Measurements from ENCODE around the gene RNF141. TPM values are rescaled to one million over a fixed set of nuclear protein-coding genes. Genes with fewer than 3 reads are reported as not detected.

The RNF141 gene
- total RNA-seq, 1 donor from 2014 or later: 30.0 TPM

GRCh38 chr11:10541561-10541930 is 559 bp upstream of the RNF141 start:
- TF ChIP-seq CTCF (IDR thresholded peaks at IDR 0.05): no peak
- Mint-ChIP-seq H3K27ac (ENCODE audit: unreplicated experiment) (peak overlapping the region; percentile 88), H3K9me3 (ENCODE audit: unreplicated experiment) (no peaks in the 10 kb centered on the region), H3K4me1 (ENCODE audit: unreplicated experiment) (peaks cover 36% of the 10 kb centered on the region), H3K4me3 (ENCODE audit: unreplicated experiment) (peak overlapping the region; percentile 92), H3K36me3 (ENCODE audit: unreplicated experiment) (no peaks in the 10 kb centered on the region), H3K27me3 (ENCODE audit: unreplicated experiment) (no peaks in the 10 kb centered on the region)
- DNase-seq (ENCODE audit: extremely low spot score, unreplicated experiment): no peak

- Mint-ChIP-seq H3K4me1 (ENCODE audit: unreplicated experiment) (peaks cover 44% of the 10 kb centered on the region), H3K9me3 (ENCODE audit: unreplicated experiment) (no peaks in the 10 kb centered on the region), H3K4me3 (ENCODE audit: unreplicated experiment) (peak overlapping the region; percentile 92), H3K27me3 (ENCODE audit: unreplicated experiment) (no peaks in the 10 kb centered on the region), H3K27ac (ENCODE audit: unreplicated experiment) (peak overlapping the region; percentile 88), H3K36me3 (ENCODE audit: unreplicated experiment) (no peaks in the 10 kb centered on the region)
- no peak for DNase-seq (ENCODE audit: extremely low spot score, unreplicated experiment)
- no peak for TF ChIP-seq CTCF (IDR thresholded peaks at IDR 0.05)
Measured at GRCh38 chr11:10540546-10540914, 457 bp downstream of the RNF141 start.

- Mint-ChIP-seq H3K27ac (ENCODE audit: unreplicated experiment) (peak overlapping the region; percentile 88), H3K36me3 (ENCODE audit: unreplicated experiment) (no peaks in the 10 kb centered on the region)
- TF ChIP-seq CTCF (IDR thresholded peaks at IDR 0.05): no peak
Measured at GRCh38 chr11:10539339-10539738, 1.6 kb downstream of the RNF141 start.

GRCh38 chr11:10538924-10539323 is 2.1 kb downstream of the RNF141 start:
- no peak for DNase-seq (ENCODE audit: extremely low spot score, unreplicated experiment)
- Mint-ChIP-seq H3K4me1 (ENCODE audit: unreplicated experiment) (peaks cover 47% of the 10 kb centered on the region), H3K36me3 (ENCODE audit: unreplicated experiment) (peaks cover 2% of the 10 kb centered on the region), H3K9me3 (ENCODE audit: unreplicated experiment) (no peaks in the 10 kb centered on the region), H3K4me3 (ENCODE audit: unreplicated experiment) (peak overlapping the region; percentile 92), H3K27me3 (ENCODE audit: unreplicated experiment) (no peaks in the 10 kb centered on the region), H3K27ac (ENCODE audit: unreplicated experiment) (peak overlapping the region; percentile 70)
- no peak for TF ChIP-seq CTCF (IDR thresholded peaks at IDR 0.05)

More at GRCh38 chr11:10539339-10539738, 1.6 kb downstream of the RNF141 start:
- H3K27me3 Mint-ChIP-seq (ENCODE audit: unreplicated experiment): no peaks in the 10 kb centered on the region
- H3K4me1 Mint-ChIP-seq (ENCODE audit: unreplicated experiment): peaks cover 47% of the 10 kb centered on the region
- H3K4me3 Mint-ChIP-seq (ENCODE audit: unreplicated experiment): peak overlapping the region; percentile 92
- H3K9me3 Mint-ChIP-seq (ENCODE audit: unreplicated experiment): no peaks in the 10 kb centered on the region
- no peak for DNase-seq (ENCODE audit: extremely low spot score, unreplicated experiment)

- Mint-ChIP-seq H3K36me3 (ENCODE audit: unreplicated experiment) (peaks cover 12% of the 10 kb centered on the region), H3K27me3 (ENCODE audit: unreplicated experiment) (no peaks in the 10 kb centered on the region), H3K4me3 (ENCODE audit: unreplicated experiment) (no peak overlapping the region), H3K27ac (ENCODE audit: unreplicated experiment) (peak overlapping the region; percentile 70), H3K4me1 (ENCODE audit: unreplicated experiment) (peaks cover 47% of the 10 kb centered on the region), H3K9me3 (ENCODE audit: unreplicated experiment) (no peaks in the 10 kb centered on the region)
- DNase-seq (ENCODE audit: extremely low spot score, unreplicated experiment): no peak
- no peak for TF ChIP-seq CTCF (IDR thresholded peaks at IDR 0.05)
Measured at GRCh38 chr11:10537600-10537999, 3.4 kb downstream of the RNF141 start.
